Ishikawa (cell line): ENCODE results near the gene TPST2.

ENCODE experiments used
- CEBPB ChIP-seq: IDR thresholded peaks from 2 replicates; pipeline ENCODE4 v1.6.1; 2012
- CREB1 ChIP-seq: IDR thresholded peaks from 2 replicates; pipeline ENCODE4 v1.6.1; 2012; ENCODE audit warnings: low read depth
- EGR1 ChIP-seq: IDR thresholded peaks from 2 replicates; pipeline ENCODE4 v1.6.1; 2012
- EP300 ChIP-seq: IDR thresholded peaks from 2 replicates; pipeline ENCODE4 v1.6.1; 2012; ENCODE audit warnings: borderline replicate concordance
- FOXM1 ChIP-seq: IDR thresholded peaks from 2 replicates; pipeline ENCODE4 v1.6.1; 2012; ENCODE audit warnings: low read depth, borderline replicate concordance
- MAX ChIP-seq: IDR thresholded peaks from 2 replicates; pipeline ENCODE4 v1.6.1; 2012
- NFIC ChIP-seq: IDR thresholded peaks from 2 replicates; pipeline ENCODE4 v1.6.1; 2012
- RAD21 ChIP-seq: IDR thresholded peaks from 2 replicates; pipeline ENCODE4 v1.6.1; 2012; ENCODE audit warnings: low read depth
- REST ChIP-seq: IDR thresholded peaks from 2 replicates; pipeline ENCODE4 v1.6.1; 2012; ENCODE audit warnings: low read depth, mild to moderate bottlenecking
- TAF1 ChIP-seq: IDR thresholded peaks from 2 replicates; pipeline ENCODE4 v1.6.1; 2012; ENCODE audit warnings: low read depth, mild to moderate bottlenecking
- TCF12 ChIP-seq: IDR thresholded peaks from 2 replicates; pipeline ENCODE4 v1.6.1; 2012; ENCODE audit warnings: low read depth
- TEAD4 ChIP-seq: IDR thresholded peaks from 2 replicates; pipeline ENCODE4 v1.6.1; 2012
- USF1 ChIP-seq: IDR thresholded peaks from 2 replicates; pipeline ENCODE4 v1.6.1; 2012
- YY1 ChIP-seq: IDR thresholded peaks from 2 replicates; pipeline ENCODE4 v1.6.1; 2012; ENCODE audit warnings: low read depth
- ZBTB7A ChIP-seq: IDR thresholded peaks from 2 replicates; pipeline ENCODE4 v1.6.1; 2012; ENCODE audit warnings: low read depth

TPST2 gene

GRCh38 chr22:26486394-26486793, 103.5 kb downstream of the TPST2 start:
- TF ChIP-seq ZBTB7A (no peak), YY1 (no peak), EP300 (no peak), TEAD4 (no peak), RAD21 (no peak), FOXM1 (no peak), NFIC (no peak), TAF1 (no peak), CEBPB (no peak), REST (no peak)

- TF ChIP-seq EP300 (no peak), RAD21 (no peak), YY1 (no peak), TEAD4 (no peak), FOXM1 (no peak), REST (no peak), NFIC (no peak), TCF12 (no peak), MAX (no peak), EGR1 (no peak), USF1 (no peak), CEBPB (no peak), CREB1 (no peak), TAF1 (no peak)
Observed at GRCh38 chr22:26485806-26486390, 104.0 kb downstream of the TPST2 start.

GRCh38 chr22:26485013-26485412, 104.9 kb downstream of the TPST2 start:
- TF ChIP-seq EGR1 (no peak), MAX (no peak), CEBPB (no peak), TCF12 (no peak), RAD21 (no peak), EP300 (no peak), CREB1 (no peak), FOXM1 (no peak), ZBTB7A (no peak), YY1 (no peak), REST (no peak)

- peak; percentile 79 for TF ChIP-seq USF1
- no peak for TF ChIP-seq NFIC
- TF ChIP-seq EP300, result no peak
- TF ChIP-seq MAX, result peak; percentile 40; the same call in 1 of the 2 replicates
- TF ChIP-seq TEAD4, result no peak
- no peak for TF ChIP-seq REST
- no peak for TF ChIP-seq TAF1
- no peak for TF ChIP-seq FOXM1
- no peak for TF ChIP-seq TCF12
Observed at GRCh38 chr22:26484360-26484706, 105.6 kb downstream of the TPST2 start.
